A172 (cell line): ENCODE measurements around the gene HDAC9. TPM values are rescaled to one million over a fixed set of nuclear protein-coding genes. Genes with fewer than 3 reads are reported as not detected.

Experiments
- DNase-seq: peaks from one replicate; pipeline ENCODE4 v3.0.0-alpha.2; 2015; ENCODE audit warnings: low spot score
- total RNA-seq: library from RNA; depleted of rRNA; stranded (reverse); fragments of >200 nt; shearing (Covaris generic); gene quantifications from 2 replicates; pipeline ENCODE4 v1.2.3, GENCODE V29; 2014

Gene HDAC9
- total RNA-seq, 1 experiment from 2014 or later: 53.6 TPM

- DNase-seq: no peak
Measured at GRCh38 chr7:18843979-18844378, 348.4 kb downstream of the HDAC9 start.

GRCh38 chr7:18844735-18845134 is 349.2 kb downstream of the HDAC9 start:
- DNase-seq: no peak

- no peak for DNase-seq
Measured at GRCh38 chr7:18845700-18846099, 350.2 kb downstream of the HDAC9 start.

GRCh38 chr7:18846765-18847215 is 351.2 kb downstream of the HDAC9 start:
- no peak for DNase-seq

GRCh38 chr7:18849130-18849529 is 353.6 kb downstream of the HDAC9 start:
- DNase-seq: no peak

GRCh38 chr7:18855796-18856195 is 360.2 kb downstream of the HDAC9 start:
- no peak for DNase-seq

GRCh38 chr7:18858232-18858631 is 362.7 kb downstream of the HDAC9 start:
- no peak for DNase-seq

GRCh38 chr7:18859318-18859717 is 363.8 kb downstream of the HDAC9 start:
- no peak for DNase-seq

GRCh38 chr7:18860221-18860620 is 364.7 kb downstream of the HDAC9 start:
- no peak for DNase-seq

GRCh38 chr7:18861514-18862118 is 366.1 kb downstream of the HDAC9 start:
- no peak for DNase-seq

GRCh38 chr7:18864967-18865366 is 369.4 kb downstream of the HDAC9 start:
- no peak for DNase-seq

GRCh38 chr7:18866359-18867036 is 370.9 kb downstream of the HDAC9 start:
- DNase-seq: peak; percentile 92

GRCh38 chr7:18872344-18872743 is 376.8 kb downstream of the HDAC9 start:
- DNase-seq: no peak

- peak; percentile 38 for DNase-seq
Measured at GRCh38 chr7:18873734-18874336, 378.3 kb downstream of the HDAC9 start.

- DNase-seq: no peak
Measured at GRCh38 chr7:18874880-18875279, 379.3 kb downstream of the HDAC9 start.

- no peak for DNase-seq
Measured at GRCh38 chr7:18877874-18878273, 382.3 kb downstream of the HDAC9 start.

- no peak for DNase-seq
Measured at GRCh38 chr7:18886832-18887231, 391.3 kb downstream of the HDAC9 start.

- DNase-seq: no peak
Measured at GRCh38 chr7:18889436-18889835, 393.9 kb downstream of the HDAC9 start.

GRCh38 chr7:18890134-18890533 is 394.6 kb downstream of the HDAC9 start:
- peak; percentile 86 for DNase-seq

GRCh38 chr7:18890885-18891621 is 395.5 kb downstream of the HDAC9 start:
- no peak for DNase-seq

GRCh38 chr7:18893156-18893555 is 397.6 kb downstream of the HDAC9 start:
- DNase-seq: no peak

GRCh38 chr7:18894155-18894554 is 398.6 kb downstream of the HDAC9 start:
- no peak for DNase-seq
